Activated naive CD4-positive, alpha-beta T cell treated with anti-CD3 and anti-CD28 coated beads, Interleukin-2, amount 50 U/mL, for 72 hours (primary cell): ENCODE results near the gene FSCN2. TPM values are rescaled to one million over a fixed set of nuclear protein-coding genes. Genes with fewer than 3 reads are reported as not detected.

Source experiments
- ATAC-seq, 2 donors: fragments of 150-1000 bp; cut with Tn5 transposase; 2 replicates each; pipeline ENCODE4 v1.10.0; 2021; ENCODE audit warnings: mild to moderate bottlenecking in 2 of 2, moderate library complexity in 2 of 2
- DNase-seq, 2 donors: peaks; one replicate each; pipeline ENCODE4 v3.0.0; 2021 to 2022; ENCODE audit warnings: low spot score in 2 of 2
- H3K27ac Mint-ChIP-seq, 2 donors: one replicate each; pipeline ENCODE4 v1.8.0; 2022; ENCODE audit warnings: mild to moderate bottlenecking in 2 of 2, mixed read lengths in 2 of 2
- H3K36me3 Mint-ChIP-seq, 2 donors: one replicate each; pipeline ENCODE4 v1.8.0; 2022; ENCODE audit warnings: mixed read lengths in 2 of 2
- H3K9me3 Mint-ChIP-seq, 2 donors: one replicate each; pipeline ENCODE4 v1.8.0; 2022; ENCODE audit warnings: mixed read lengths in 2 of 2
- total RNA-seq, 2 donors: library from RNA; stranded (reverse); gene quantifications; one replicate each; pipeline ENCODE4 v1.2.3, GENCODE V29; 2022

FSCN2 gene
- total RNA-seq, 2 donors from 2014 or later = 0.30 to 0.86 TPM

DNA sequence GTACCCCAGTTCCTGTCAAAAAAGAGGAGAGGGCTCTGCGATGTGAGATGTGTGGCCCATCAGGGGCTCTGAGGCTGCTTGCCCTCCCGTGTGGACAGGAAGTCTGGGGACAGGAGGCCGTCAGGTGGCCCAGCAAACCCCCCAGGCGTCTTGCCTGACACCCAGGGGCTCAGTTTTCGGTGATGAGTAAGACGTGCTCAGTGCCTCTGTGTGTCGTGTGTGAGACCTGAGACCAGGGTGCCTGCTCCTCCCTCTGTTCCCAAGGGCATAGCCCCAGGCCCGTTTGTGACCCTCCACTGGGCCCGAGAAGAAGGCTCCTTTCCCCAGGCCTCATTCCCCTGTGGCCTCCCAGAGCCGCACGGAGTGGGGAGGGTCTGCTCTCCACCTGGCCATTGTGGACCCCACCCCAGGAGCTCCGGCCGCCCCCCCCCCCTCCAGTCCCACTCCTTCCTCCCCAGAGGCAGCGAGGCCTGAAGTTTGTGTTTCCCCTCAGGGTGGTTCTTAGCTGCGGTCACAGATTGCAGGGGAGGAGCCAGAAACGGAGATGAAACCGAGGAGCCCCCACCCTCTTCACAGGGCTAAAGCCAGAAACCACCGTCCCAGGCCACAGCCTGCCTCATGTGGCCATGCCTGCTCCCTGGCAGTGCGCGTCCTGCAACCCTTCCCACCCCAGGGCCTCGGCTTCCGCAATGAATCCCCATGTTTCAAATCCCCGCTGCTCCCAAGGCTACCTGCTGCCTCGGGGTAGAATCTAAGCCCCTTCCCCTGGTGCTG lies 10.7 kb upstream of the FSCN2 start:
- DNase-seq (no peak), ATAC-seq (no peak)
- Mint-ChIP-seq H3K27ac (no peak overlapping the region), H3K9me3 (no peaks in the 10 kb centered on the region), H3K36me3 (peaks cover 0 to 11% of the 10 kb centered on the region in 2 donors)

DNA sequence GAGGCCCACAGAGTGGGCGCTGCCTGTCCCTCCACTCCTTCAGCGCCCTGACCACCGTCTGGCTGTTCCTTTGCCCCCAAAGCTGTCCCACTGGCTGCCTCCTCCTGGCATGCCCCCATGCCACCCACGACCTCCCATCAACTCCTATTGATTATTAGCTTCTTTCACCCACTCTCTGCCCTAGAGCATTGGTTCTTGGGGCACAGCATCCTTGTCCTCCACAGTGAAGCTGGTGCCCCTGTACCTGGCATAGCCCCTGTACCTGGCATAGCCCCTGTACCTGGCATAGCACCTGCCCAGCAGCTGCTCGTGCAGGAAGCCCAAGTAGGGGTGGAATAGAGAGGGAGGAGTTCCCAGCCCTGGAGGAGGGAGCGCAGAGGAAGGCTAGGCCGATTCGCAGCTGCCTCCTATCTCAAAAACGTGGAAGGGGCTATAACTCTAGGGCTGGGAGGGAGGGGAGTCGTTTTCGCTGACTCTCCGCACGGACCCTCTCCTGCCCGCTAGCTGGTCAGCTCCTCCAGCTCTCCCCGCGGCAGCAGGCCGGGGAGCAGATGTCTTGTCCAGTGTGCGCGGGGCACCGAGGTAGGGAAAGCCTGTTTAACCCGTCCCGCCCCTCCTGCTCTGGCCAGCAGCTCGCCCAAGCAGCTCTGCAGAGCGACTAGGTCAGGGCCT lies 9.9 kb upstream of the FSCN2 start:
- DNase-seq (no peak), ATAC-seq (no peak)
- Mint-ChIP-seq H3K9me3 (no peaks in the 10 kb centered on the region), H3K36me3 (peaks cover 0 to 11% of the 10 kb centered on the region in 2 donors), H3K27ac (no peak overlapping the region)

DNA sequence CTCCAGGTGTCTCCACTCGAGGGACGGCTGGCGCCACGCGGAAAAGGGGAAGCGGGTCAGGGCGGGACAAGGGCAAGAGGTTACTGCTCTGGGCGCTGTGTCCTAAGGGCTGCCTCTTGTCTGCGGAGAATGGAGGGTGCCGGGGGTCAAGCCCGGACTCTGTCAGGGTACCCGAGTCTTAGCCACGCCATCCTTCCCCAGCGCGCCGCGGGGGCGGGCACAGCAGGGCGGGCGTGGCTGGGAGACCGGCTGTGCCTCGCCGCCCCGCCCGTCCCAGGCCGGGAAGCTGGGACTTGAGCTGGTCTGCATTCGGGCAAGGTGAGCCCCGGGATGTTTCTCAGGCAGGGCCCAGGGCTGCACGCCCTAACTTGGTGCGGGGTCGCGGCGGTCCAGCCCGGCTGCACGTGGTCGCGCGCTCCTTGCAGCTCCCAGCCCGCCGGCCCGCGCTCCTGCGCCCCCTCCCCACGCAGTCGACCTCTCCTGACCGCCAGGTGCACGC lies 9.3 kb upstream of the FSCN2 start:
- ATAC-seq = peak; percentile 5 to 9
- peak in 1 of 2 donors; percentile 39 for DNase-seq
- peaks cover 0 to 5% of the 10 kb centered on the region in 2 donors for H3K36me3 Mint-ChIP-seq
- no peaks in the 10 kb centered on the region for H3K9me3 Mint-ChIP-seq
- H3K27ac Mint-ChIP-seq = no peak overlapping the region

DNA sequence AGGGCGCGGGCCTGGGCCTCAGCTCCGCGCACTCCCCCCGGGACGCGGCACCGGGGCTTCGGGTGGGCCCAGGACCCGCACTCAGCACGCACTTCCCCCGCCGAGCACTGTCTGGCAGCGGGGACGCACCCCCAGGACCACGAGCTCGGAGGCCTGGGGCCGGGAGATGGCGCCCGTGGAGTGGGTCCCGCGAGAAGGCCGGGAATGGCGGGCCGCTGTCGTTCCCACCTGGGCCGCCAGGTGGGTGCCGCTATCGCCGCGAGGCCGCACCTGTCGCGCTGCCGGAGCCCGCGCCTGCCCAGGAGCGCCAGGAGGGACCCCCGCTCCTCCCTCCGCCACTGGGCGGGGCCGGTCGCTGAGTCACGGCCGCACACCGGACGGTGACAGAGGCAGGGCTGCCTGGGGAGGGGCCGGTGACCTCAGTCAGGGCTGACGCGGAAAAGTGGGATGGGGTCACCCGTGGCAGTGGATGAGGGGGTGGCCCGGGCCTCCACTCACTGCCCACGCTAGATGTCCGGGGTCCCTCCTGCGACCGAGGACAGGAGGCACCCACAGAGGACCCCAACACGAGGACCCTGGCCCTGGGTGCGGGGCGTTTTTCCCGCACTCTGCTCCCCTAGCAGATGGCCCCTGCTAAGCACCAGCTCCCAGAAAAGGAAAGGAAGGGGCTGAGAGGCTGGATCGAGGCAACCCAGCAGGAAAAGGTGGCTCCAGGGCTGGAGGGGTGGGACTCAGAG lies 8.7 kb upstream of the FSCN2 start:
- ATAC-seq (peak; percentile 44 to 69), DNase-seq (peak; percentile 62 to 73)
- Mint-ChIP-seq H3K27ac (no peak overlapping the region), H3K36me3 (peaks cover 0 to 5% of the 10 kb centered on the region in 2 donors), H3K9me3 (no peaks in the 10 kb centered on the region)

DNA sequence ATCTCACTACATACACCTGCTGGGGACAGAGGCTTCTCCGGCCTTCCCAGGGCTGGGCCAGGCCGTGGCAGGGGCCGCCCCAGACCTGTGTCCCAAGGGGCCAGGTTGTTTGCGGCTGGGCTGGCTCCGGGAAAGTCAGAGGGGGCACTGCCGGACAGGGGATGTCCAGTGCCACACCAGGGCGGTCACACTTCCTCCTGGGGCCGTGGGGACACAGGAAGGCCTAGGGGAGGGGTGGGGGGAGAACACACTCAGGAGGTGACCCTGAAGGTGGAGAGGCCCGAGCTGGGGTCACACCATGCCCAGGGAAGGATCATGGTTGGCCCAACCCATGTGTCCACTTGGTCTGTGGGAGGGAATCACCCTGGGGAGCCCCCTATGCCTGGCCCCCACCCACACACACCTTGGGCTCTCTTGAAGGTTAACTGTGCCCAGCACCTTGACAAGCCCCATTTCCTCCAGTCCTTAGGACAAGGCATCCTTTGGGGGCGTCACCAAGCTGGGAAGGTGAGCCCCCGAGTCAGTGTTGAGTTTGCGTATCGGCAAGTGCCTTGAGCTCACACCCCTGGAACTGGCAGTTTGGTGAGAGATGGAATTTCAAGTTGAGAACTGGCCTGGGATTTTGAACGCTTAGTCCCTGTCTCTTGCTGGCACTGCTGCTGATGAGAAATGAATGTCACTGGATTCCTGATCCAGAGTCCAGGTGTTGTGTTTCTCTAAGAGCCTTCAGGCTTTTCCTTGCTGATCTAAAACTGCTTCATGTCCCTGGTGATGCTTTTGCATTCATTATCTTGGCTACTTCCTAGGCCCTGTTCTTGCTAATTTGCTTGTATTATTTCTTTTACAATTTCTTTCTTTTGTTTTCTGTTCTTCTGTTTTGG lies 7.9 kb upstream of the FSCN2 start:
- no peaks in the 10 kb centered on the region for H3K9me3 Mint-ChIP-seq
- H3K27ac Mint-ChIP-seq = no peak overlapping the region
- peaks cover 0 to 1% of the 10 kb centered on the region in 2 donors for H3K36me3 Mint-ChIP-seq
- no peak for DNase-seq
- no peak for ATAC-seq

DNA sequence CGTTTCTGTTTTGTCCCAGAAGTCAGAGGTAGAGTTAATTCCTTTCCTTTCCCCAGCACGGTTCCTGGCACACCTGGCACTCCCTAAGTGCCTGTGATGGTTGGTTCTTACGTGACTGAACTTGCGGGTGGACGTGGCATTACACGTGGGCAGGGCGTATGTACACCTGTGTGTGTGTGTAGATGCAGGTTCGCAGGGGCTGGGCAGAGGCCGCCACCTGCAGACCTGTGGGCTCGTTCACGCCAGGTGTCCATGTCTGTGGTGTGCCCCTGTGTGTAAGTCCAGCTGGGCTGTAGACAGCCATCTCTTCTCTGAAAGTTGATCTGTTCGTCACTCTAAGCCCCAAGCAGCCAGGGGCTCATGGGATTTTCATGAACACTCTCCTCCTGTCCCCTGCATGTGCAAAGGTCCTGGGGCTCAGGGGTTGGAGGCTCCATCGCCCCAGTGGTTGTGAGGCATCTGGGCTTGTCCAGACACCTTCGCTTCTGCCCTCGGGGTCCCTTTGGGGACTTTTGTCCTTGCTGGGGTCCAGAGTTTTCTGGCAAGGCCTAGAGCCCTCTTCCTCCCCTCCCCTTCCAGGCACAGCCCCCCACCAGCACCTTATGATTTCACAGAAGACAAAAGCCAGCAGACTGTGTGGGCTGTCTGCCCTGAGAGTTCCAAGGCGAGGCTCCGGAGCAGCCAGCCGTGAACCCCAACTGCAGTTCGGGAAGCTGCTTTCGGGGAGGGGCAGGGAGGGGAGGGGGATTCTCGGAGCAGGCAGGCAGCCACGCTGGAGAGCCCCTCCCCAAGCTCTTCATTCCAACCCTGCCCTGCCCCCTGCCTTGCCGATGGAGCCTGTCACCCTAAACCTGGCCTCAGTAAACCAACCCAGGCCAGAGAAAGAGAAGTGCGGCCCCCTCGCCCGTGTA lies 5.4 kb upstream of the FSCN2 start:
- DNase-seq (no peak), ATAC-seq (no peak)
- no peaks in the 10 kb centered on the region for H3K36me3 Mint-ChIP-seq
- H3K9me3 Mint-ChIP-seq = no peaks in the 10 kb centered on the region
- no peak overlapping the region for H3K27ac Mint-ChIP-seq

DNA sequence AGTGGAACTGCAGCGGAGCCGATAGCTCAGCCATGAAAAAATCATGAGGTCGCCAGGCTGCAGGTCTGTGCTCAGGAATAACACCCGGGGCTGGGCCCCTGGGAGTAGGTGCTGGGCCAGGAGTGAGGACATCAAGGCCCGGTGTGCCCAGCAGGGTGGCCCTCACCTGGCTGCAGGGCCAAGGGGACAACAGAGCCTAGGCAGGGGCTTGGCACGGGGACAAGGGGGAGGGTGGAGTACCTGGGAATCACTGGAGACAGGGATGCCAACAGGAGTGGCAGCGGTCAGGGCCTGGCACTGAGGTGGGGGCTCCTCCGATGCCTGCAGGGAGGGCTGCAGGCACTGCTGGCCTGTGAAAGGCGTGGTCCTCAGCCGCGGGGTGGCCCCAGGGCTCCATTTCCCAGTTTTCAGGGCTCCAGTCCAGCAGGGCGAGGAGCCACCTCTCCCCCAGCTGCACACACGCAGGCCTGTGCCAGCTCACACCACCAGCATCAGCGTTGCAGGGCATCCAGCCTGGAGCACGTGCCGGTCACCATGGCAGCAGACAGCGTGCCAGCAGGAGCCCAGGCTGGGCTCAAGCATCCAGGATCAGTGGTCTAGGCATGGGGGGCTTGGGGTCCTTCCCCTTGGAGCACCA lies 4.7 kb upstream of the FSCN2 start:
- Mint-ChIP-seq H3K36me3 (no peaks in the 10 kb centered on the region), H3K27ac (no peak overlapping the region), H3K9me3 (no peaks in the 10 kb centered on the region)
- ATAC-seq (no peak), DNase-seq (no peak)

DNA sequence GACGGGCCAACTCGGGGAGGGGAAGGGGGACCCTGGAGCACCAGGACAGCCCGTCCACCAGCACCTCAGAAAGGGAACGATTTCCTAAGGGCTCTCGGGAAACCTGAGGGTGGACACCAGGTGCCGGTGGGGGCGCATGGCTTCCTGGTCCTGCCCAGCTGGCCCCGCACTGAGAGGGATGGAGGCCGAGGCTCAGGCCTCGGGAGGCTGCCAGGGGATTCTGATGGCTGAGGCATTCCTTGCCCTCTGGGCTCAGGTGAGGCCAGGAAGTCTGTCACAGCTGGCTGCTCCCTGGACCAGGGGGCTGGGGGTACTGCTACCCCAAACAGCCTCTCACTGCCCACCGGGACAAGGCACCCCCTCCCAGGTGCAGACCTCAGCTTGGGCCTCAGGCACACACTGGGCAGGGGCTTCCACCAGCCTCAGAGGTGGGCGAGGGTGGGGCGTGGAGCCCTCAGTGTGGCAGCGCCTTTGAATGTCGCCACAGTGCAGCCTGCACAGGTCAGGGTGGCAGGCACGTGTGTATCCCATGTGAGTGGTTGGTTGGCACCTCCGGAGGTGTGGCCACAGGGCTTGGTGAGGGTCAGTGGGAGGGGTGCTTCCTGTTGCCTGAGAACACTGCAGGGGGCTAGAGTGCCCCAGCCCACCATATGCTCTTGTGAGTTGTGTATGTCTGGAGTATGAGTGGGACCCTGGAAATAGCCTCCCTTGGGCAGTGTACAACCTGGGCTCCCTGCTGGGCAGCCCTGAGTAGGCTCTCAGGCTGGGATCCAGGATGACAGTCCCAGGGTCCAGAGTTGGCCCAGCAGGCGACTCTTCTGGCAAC lies 3.9 kb upstream of the FSCN2 start:
- no peaks in the 10 kb centered on the region for H3K9me3 Mint-ChIP-seq
- DNase-seq (no peak), ATAC-seq (no peak)
- no peak overlapping the region for H3K27ac Mint-ChIP-seq
- H3K36me3 Mint-ChIP-seq = no peaks in the 10 kb centered on the region

DNA sequence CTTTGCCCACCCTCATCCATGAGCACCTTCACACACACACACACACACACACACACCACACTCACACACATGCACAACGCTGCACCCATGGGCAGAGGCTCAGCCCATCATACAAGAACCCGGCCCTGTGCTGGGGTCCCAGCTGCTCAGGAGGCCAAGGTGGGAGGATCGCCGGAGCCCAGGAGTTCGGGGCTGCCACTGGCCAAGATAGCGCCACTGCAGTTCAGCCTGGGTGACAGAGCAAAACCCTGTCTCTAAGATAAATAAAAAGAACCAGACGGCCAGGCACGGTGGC lies 3.4 kb upstream of the FSCN2 start:
- Mint-ChIP-seq H3K36me3 (no peaks in the 10 kb centered on the region), H3K9me3 (no peaks in the 10 kb centered on the region), H3K27ac (no peak overlapping the region)
- ATAC-seq = no peak
- no peak for DNase-seq

DNA sequence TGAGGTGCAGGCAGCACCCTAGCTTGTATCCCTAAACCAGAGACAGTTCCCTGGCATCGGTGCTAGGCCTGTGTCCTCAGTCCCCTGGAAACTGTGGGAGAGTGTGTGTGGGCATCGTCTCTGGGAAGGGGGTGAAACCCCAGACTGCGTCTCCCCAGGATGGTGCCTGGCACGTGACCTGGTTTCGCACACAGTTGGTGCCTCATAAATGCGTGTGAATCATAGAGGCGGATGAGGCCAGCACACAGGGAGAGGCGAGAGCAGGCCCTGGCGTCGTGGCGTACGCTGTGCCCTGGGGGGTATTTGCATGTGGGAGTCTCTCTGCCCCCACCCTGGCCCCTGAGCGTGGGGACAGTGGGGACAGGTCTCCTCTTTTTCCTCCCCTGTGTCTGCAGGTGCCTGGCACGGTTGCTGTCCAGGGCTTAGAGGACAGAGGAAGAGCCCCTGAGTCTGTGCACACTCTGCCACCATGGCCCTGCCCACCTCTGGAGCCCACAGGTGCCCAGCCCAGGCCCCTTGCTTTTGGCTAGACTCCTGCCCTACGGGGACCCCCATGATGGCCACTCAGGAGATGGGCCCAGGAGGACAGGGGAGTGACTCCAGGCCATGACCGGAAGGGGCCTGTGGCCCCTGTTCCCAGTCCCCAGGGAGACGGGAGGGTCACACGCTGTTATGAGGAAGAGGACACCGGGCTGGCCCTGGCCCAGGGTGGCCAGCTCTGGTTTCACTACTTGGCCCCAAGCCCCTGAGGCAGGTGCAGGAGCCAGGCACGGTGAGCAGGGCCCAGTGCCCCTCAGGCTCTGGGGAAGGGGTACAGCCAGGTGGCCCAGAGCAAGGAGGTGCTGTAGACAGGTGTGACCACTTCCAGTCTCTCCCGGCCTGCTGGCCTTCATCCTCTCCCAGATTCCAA lies 1.3 kb upstream of the FSCN2 start:
- DNase-seq (no peak), ATAC-seq (no peak)
- Mint-ChIP-seq H3K27ac (no peak overlapping the region), H3K9me3 (no peaks in the 10 kb centered on the region), H3K36me3 (no peaks in the 10 kb centered on the region)

DNA sequence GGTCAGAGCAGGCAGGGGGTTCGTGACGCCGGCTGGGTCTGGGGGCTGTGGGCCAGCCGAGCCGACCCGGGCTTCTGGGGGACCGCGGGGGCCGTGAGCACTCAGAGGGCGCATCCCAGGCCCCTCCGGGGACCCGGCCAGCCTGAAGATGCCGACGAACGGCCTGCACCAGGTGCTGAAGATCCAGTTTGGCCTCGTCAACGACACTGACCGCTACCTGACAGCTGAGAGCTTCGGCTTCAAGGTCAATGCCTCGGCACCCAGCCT lies 140 bp downstream of the FSCN2 start:
- ATAC-seq (no peak), DNase-seq (no peak)
- H3K27ac Mint-ChIP-seq = no peak overlapping the region
- no peaks in the 10 kb centered on the region for H3K9me3 Mint-ChIP-seq
- H3K36me3 Mint-ChIP-seq = no peaks in the 10 kb centered on the region

DNA sequence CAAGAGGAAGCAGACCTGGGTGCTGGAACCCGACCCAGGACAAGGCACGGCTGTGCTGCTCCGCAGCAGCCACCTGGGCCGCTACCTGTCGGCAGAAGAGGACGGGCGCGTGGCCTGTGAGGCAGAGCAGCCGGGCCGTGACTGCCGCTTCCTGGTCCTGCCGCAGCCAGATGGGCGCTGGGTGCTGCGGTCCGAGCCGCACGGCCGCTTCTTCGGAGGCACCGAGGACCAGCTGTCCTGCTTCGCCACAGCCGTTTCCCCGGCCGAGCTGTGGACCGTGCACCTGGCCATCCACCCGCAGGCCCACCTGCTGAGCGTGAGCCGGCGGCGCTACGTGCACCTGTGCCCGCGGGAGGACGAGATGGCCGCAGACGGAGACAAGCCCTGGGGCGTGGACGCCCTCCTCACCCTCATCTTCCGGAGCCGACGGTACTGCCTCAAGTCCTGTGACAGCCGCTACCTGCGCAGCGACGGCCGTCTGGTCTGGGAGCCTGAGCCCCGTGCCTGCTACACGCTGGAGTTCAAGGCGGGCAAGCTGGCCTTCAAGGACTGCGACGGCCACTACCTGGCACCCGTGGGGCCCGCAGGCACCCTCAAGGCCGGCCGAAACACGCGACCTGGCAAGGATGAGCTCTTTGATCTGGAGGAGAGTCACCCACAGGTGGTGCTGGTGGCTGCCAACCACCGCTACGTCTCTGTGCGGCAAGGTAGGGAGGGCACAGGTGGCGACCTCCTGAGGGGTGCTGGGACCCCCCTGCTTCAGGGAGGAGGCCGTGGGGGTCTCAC lies 667 bp downstream of the FSCN2 start:
- H3K36me3 Mint-ChIP-seq = no peaks in the 10 kb centered on the region
- ATAC-seq (no peak), DNase-seq (no peak)
- H3K27ac Mint-ChIP-seq = peak overlapping the region in 1 of 2 donors; percentile 29
- H3K9me3 Mint-ChIP-seq = no peaks in the 10 kb centered on the region

DNA sequence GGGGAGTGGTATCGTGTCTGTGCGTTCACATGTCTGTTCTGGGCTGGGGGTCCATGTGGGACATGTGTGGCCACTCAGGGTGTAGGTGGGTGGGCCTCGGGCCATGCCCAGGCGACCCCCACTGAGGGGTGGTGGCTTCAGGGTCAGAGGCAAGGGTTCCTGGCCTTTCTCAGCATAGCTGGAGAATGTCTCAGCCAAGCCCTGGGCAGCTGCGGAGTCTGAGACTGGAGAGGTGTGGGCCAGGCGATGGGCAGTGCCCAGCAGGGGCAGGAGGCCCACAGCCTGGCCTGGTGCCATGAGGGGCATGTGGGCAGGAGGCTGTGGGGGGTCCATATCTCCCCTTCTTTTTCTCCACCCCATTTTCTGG lies 1.2 kb downstream of the FSCN2 start:
- no peak overlapping the region for H3K27ac Mint-ChIP-seq
- H3K9me3 Mint-ChIP-seq = no peaks in the 10 kb centered on the region
- DNase-seq = no peak
- no peak for ATAC-seq
- H3K36me3 Mint-ChIP-seq = no peaks in the 10 kb centered on the region
